GM19099 (cell line): ENCODE data around the gene BICD2.

ENCODE experiments used
- POLR2A ChIP-seq: IDR thresholded peaks from 3 replicates; pipeline ENCODE4 v1.6.1; 2011; ENCODE audit warnings: low read depth; ENCODE audit not compliant: insufficient read length; ENCODE audit errors: extremely low read depth

BICD2 gene

DNA sequence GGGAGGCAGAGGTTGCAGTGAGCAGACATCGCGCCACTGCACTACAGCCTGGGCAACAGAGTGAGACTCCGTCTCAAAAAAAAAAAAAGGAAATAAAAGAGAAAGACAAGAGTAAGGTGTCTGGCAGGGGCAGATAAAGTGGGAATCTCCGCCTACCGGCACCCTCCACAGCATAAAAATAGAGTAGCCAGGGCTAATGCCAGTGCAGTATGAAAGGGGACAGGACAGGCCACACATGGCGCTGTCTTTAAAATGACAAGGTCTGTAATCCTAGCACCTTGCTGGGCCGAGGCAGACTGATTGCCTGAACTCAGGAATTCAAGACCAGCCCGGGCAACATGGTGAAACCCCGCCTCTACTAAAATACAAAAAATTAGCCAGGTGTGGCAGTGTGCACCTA lies 7.8 kb downstream of the BICD2 start:
- no peak for TF ChIP-seq POLR2A

DNA sequence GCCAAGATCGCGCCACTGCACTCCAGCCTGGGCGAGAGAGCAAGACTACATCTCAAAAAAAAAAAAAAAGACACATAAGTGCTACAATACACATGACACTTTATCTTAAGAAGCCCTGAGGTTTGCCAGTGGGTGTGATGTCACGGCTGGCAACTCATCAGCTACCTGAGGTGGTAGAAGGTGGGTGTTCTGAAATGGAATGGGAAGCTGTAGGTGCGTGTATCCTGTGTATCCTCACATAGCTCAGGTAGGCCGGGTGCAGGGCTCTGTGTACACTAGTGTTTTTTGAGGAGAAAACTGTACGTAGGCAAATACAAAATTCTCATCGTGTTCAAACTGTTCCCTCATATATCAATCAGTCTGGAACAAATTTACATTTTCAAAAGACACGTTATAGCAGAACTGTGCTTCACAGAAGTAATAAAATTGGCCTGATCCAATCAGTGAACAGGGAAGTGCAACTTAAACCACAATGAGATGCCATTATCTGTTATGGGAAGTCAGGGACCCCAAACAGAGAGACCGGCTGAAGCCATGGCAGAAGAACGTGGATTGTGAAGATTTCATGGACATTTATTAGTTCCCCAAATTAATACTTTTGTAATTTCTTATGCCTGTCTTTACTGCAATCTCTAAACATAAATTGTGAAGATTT lies 10.4 kb downstream of the BICD2 start:
- TF ChIP-seq POLR2A: no peak

DNA sequence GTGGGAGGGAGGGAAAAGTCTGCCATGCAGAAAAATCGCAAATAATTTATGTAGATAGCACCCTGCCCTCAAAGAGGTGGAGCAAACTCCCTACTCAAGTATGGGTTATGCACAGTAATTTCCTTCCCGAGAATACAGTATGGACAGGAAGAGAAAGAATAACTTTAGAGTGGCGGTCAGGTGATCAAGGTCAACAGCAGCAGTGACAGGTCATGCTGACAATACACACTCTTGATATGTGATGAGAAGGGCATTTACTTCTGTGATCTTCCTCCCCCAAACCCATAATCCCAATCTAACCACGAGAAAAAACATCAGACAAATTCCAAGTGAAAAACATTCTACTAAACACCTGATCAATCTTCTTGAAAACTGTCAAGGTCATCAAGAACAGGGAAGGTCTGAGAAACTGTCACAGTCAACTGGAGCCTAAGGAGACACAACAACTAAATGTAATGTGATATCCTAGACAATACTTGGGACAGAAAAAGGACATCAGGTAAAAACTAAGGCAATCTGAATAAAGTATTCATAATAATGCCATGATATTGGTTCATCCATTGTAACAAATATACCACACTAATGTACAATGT lies 11.7 kb downstream of the BICD2 start:
- TF ChIP-seq POLR2A: no peak

DNA sequence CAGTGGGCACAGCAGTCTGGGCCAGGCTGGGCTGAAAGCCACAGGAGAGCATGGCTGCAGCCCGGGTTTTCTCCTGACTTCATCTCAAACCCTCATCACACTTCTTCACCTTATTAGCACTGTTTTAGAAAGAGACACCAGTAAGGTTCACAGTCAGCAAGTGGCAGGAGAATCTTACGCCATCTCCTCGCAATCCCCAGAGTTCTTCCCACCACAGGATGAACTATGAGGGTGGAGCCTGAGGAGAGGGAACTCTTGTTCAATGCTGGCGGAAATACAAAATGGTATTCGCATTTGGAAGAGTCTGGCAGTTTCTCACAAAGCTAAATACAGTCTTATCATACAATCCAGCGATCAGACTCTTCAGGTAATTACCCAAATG lies 14.7 kb downstream of the BICD2 start:
- TF ChIP-seq POLR2A: no peak

DNA sequence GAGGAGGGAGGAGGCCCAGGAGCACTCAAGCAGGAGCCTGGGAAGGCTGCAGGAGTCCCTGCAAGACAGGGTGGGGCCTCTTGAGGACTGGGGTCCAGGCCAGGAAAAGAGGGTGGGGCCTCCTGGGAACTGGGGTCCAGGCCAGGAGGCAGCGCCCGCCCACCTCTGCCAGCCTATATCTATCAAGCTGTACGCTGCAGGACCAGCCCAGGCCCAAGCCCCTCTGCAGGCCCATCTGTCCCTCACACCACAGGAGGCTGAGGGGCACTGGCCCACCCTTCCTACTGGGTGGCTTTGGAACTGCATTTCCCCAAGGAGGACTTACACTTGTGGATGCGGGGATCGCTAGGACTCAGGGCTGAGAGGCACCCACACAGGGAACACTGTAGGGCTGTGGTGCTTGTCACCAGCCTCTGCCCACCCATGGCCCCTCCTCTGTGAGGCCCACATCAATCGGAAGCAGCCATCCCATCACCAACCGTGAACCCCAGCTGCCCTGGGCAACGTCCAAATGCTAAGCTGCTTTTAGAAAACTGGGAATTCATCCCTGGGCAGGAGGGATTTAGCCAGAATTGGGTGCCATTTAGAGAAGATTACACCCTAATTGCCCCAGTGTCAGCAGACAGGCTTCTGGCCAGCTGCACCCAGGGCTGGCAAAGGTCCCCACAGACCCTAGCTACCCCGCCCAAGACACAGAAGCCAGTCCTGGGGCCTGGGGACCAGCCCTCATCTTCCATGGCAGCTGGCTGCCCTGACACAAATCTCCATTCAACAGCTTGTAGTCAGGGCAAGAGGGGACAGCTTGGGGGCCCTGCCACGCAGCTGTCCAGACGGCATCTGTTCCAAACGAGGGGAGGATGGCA lies 15.3 kb downstream of the BICD2 start:
- no peak for TF ChIP-seq POLR2A

DNA sequence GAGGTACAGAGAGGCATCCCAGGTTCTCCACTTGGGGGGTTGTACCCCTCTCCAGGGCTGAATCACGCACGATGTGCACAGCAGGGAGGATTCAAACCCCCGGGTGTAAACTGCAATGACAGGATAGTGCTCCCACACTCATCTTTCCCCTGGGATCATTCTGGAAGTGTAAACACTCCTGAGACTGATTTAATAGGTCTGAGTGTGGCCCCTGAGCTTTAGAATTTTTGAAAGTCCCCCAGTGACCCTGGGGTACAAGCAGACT lies 16.5 kb downstream of the BICD2 start:
- no peak for TF ChIP-seq POLR2A

DNA sequence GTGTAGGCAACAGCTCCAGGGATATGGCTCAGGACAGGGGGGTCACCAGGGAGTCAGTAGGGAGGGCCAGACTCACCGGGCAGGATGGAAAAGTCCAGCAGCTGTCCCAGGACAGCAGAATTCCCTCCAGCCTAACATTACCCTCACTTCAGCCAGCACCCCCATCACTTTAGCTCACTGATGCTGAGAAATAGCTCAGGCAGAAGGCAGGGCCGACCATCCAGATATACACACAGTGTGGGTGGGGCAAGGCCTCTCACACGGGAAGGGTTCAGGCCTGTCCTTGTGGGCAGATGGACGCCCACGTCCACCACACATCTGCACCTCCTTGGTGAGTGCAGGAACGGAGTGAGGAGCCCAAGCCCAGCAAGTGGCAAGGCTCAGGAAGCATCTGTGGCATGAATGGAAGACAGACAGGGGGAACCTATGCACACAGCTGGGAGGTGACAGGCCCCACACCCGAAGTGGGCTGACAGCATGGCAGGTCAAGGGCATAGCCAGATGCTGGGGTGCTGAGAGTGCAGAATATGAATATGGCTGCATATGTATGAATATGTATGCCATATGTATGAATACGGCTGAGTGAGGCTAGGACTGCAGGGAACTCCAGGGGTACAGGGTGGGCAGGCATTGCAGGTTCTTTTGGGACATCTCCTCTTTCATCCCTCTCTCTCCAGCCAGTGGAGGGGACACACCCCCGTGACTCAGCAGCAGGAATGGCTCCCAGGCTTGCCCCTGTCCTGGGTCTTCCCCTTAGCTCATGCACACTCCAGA lies 17.0 kb downstream of the BICD2 start:
- TF ChIP-seq POLR2A: no peak

DNA sequence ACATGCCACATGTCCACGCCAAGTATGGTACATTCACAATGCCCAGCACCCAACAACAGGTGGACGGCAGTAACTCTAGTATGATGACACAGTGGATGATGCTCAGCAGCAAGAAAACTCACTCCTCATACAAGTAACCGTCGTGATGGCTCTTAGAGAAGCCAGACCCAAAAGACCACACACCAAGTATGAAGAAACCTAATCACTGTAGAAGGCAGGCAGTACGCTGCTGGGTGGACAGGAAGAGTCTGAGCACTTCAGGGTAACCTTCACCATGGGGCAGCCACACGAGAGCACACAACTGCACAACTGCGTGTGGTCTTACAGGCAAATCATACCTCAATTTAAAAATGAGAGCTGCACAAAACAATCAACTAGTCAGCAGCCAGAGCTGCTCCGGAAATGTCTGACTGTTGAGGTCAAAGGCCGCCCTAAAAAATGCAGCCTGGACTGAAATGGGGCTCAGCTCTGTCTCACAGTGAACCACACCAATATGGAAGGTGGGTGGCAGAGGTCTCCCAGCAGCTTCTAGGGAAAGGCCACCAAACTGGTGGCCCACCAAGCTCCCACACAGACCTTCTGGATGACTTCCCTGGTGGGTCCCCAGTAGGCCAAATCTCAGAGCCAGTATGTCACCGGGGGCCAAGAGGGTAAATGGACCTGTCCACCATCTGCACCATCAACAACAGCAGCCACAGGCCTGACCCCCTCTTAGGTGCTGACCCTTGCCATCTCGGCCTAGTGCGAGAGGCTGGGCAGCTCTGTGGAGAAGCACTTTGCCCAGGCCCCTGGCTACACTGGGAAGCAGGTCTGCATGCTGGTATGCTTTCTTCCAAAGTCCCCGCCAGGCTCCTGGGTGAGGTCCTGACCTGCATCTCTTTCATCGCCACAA lies 17.8 kb downstream of the BICD2 start:
- no peak for TF ChIP-seq POLR2A

DNA sequence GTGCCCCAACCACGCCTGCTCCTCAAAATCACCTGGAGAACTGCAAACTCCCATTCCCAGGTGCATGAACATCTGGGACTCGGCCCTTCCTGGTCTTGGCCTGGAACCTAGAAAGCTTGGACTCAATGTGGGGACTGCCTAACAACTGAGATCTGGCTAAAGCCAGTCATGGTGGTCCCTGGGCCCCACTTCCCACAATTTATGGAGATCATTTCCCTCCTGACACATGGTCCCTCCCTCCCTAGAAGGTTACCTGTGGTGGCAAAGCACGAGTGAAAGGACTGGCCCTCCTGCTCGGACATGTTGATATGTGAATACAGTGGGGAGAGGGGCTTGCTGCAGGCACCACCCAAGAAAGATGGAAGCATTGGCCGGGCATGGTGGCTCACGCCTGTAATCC lies 18.8 kb downstream of the BICD2 start:
- no peak for TF ChIP-seq POLR2A

DNA sequence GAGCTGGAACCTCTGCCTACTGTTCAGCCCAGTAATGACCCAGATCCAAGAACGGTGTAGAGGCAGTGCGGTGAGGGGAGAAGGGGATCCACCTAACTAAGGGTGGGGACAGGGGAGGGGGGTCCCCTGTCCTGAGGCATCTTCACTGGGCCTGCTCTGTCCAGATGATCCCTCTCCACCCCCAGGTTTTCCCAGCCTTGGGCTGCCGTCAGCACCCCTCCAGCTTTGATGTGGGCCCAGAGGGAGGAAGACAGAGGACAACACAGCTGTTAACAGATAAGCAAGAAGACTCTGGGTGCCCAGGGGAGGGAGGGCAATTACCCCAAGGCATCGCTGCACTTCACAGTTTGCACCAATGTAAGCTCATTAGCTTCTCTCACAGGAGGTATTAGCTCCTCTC lies 19.3 kb downstream of the BICD2 start:
- TF ChIP-seq POLR2A: no peak

DNA sequence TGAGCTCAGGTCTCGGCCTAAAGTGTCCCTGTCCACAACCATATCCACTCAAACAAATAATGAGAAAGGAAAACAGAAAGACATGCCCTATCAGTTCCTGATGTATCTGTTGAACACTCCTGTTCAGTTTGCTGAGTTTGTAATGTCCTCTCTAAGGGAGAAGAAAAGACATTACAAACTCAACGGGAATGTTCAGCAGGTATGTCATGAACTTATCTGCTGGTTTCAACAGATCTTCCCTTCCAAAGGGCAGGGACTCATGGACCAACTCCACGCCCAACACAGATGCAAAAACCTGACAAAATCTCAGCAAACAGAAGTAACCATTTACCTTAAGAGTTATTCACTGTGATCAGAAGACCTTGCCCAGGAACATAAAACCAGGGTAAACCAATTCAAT lies 23.7 kb downstream of the BICD2 start:
- TF ChIP-seq POLR2A: no peak

DNA sequence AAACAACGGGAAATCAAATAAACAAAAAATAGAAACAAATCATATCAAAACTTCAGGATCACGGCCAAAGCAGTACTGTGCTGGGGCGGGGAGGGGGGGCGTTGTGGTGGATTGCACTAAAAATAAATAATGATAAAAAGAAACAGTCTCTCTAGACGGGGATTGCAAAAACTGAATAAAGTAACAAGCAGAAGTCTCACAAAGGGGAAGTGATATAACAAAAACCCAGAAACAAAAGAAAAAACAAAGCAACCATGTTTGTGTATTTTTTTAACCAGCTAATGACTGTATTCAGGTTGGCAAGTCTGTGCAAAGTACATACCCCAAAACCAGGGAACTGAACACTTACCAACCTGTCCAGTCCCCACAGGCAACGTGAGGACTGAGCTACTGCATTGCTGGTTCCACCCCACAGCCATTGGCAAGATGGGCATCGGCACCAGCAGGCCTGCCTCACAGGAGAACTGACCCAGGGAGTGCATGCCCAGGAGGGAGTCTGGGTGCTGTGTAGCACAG lies 24.1 kb downstream of the BICD2 start:
- no peak for TF ChIP-seq POLR2A

DNA sequence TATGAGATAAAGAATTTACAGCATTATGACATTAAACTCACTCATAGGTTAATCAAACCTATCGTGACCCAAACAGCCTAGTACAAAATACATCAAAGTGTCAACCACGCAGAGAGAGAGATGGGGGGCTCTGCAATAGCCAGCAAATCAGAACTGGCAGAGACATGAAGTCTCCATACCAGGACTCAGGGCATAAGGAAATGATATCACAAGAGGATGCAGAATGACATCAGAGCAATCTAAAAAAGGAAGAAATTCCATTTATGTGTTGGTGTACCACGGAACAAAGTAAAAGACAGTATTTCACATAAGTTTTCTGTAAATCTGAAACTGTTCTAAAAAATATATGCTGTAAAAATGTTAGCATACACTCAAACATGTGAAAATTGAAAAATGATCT lies 24.6 kb downstream of the BICD2 start:
- TF ChIP-seq POLR2A: no peak

DNA sequence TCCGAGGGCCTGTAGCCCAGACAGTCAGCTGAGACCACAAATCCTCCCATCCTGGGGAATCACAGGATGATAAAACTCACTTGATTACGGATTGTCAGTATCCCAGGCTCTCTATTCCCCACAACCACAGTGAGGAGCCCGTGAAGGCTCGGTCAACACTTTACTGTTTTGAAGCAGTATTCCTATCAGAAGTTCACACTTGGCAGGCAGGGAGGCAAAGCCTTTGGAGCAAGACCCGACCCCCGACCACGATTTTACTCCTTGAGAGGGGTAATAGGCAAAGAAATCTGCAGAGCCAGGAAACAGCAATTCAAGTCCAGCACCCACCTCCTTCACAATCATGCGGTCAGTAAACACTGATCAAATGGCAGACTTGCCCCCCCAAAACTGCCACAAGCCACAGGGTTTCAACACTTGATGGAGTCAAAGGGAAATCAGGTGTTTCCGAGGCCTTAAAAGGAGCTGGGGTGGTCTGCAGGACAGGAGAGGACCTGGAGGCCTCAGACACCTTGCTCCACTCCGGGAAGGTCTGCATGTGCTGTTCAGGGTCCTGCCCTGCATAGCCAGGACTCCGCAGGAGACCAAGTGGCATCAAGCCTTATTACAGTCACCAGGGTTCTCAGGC lies 25.2 kb downstream of the BICD2 start:
- TF ChIP-seq POLR2A: no peak
